HG02642 (cell line): Measurements from ENCODE around the gene POTEF.
"Not testable (repeated sequence)": the region's sequence is repeated elsewhere in the genome, so short reads cannot be mapped to it uniquely, and the experiment has no call there.

ENCODE experiments used
- ATAC-seq: cut with Tn5 transposase; IDR thresholded peaks from one replicate; pipeline ENCODE4 v1.9.1; 2021; ENCODE audit warnings: mild to moderate bottlenecking; ENCODE audit not compliant: unreplicated experiment, poor library complexity

POTEF gene

DNA sequence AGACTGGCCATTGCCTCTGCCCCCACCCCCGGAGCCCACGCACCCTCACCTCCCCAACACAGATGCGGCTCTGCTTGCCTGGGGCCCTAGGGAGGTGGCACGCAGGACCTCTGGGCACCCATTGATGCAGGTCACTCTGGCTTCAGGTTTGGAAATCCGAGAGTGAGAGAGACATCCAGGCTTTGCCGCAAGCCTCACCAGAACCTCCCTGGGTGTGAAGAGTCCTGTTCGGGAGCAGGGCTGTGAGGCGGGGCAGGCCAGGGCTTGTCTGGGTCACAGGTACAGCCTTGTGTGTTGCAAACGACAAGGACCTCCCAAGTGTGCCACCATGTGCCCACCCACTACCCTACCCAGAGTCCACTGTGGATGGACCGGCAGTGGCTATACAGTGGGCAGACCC is 7.5 kb upstream of the POTEF start:
- not testable (repeated sequence) for ATAC-seq

DNA sequence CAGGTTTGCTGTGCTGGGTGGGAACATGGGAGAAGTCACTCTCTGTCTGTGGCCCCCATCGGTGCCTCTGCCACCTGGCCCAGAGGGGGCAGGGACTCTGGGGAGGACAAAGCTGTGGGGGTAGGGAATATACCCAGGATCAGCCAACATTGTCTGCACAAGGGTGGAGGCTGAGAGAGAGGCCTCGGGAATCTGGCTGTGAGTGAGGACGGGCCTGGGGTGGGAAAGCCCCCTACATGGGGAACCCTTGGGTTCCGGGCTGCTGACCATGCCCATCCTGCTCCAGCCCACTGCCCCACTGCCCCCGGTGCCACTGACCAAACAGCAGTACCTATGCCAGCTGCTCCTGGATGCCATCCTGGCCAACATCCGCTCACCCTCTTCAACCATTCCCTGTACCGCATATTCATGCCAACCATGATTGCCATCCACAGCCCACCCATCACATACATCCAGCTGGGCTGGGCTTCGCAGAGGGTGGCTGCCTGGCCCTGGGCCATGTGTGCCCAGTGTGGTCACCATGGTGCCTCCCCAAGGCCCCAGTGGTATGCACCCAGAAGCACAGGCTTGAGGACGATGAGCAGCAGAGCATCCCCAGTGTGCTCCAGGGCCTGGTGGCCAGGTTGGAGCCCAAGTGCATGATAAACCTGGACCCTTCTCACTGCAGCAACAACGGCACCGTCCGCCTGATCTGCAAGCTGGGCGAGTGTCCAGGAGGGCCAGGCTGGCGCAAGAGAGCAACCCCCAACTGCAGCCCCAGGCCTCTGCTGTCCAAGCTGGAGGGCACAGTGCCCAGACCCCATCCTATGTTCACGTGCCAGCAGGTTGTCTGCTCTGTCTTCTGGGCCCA is 6.9 kb upstream of the POTEF start:
- ATAC-seq, result no peak

DNA sequence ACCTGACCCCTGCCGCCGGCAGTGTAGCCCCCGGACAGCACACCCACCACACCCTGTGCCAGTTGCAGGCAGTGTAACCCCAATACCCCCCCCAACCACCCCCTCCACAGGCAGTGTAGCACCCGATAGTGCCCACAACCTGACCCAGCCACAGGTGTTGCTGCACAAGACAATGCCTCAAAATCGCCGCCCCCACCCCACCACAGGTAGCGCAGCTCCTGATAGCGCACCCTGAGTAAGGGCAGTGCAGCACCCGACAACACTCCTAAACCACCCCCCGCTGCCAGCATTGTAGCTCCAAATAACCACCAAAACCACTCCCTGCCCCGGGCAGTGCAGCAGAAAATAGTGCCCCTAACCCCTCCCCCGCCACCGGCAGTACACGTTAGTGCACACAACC is 558 bp downstream of the POTEF start:
- not testable (repeated sequence) for ATAC-seq

DNA sequence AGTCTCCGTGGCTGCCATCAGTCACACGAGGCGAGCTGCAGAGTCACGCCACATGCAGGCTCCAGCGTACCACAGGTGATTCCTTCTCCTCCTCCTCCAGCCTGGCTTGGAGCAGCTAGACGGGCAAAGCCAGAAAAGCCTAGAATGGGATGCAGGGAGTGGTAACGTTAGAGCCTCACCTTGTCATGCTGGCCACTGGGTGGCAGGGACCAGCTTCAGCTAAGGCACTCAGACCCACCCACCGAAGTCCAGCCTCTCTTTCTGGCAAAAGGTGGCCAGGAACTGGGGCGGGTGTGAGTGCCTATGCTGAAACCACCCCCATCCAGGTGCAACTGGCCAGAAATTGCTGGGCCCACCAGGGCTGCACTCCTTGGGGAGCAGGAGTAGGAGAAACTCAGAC is 1.3 kb downstream of the POTEF start:
- not testable (repeated sequence) for ATAC-seq

DNA sequence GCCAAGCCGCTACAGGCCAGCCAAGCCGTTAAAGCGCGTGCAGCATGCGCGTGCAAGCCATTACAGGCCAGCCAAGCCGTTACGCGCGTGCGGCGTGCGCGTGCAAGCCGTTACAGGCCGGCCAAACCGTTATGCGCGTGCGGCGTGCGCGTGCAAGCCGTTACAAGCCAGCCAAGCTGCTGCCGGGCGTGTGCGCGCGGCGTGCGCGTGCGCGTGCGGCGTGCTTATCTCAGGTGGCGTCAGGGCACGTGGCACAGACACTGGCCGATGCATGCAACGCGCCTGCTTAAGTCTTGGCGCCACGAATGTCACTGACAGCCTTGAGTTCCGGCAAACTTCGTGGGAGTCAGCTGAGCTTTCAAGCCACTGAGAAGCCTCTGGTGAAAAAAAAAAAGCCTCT is 8.1 kb downstream of the POTEF start:
- ATAC-seq, result not testable (repeated sequence)

DNA sequence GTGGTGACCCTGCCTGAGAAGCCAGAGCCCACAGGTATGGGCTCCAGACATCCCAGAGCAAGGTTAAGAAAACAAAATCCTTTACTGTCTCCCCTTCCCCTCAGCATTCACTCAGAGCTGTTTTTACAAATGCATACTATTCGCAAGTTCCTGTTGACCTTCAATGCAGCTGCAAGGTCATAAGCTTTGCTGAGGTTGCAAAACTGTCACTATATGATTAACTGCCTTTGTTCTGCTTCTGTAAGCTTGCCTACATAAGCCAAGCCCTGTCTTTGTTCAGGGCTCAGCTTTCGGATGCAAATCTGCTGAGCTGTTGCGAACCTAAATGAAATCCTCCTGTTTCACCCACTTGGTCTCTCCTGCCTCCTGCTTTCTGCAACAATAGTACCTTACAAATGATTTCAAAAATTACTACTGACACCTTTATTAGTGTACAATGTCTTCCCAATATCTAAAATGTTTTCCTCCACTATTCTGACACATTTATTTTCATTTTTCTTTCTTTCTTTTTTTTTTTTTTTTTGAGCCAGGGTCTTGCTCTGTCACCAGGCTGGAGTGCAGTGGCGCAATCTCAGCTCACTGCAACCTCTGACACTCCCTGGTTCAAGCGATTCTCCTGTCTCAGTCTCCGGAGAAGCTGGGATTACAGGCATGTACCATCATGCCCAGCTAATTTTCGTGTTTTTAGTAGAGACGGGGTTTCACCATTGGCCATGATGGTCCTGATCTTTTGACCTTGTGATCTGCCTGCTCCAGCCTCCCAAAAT is 26.2 kb downstream of the POTEF start:
- ATAC-seq, result not testable (repeated sequence)

DNA sequence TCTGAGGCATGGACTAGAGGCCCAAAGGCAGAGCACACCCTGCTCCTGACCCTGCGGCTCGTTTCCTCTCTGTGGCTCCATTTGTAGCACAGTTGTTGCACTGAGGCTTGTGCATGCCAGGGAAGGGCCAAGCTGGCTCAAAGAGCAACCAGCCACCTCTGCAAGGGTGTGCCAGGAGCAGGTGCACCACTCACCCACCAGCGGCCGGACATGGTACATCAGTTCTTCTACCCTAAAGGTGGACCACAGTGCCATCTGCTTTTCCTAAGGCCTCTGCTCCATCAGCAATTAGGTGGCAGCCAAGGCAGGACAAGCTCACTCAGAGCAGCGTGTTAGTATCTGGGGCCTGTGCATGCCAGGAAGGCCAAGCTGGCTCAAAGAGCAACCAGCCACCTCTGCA is 66.4 kb downstream of the POTEF start:
- ATAC-seq, result not testable (repeated sequence)

DNA sequence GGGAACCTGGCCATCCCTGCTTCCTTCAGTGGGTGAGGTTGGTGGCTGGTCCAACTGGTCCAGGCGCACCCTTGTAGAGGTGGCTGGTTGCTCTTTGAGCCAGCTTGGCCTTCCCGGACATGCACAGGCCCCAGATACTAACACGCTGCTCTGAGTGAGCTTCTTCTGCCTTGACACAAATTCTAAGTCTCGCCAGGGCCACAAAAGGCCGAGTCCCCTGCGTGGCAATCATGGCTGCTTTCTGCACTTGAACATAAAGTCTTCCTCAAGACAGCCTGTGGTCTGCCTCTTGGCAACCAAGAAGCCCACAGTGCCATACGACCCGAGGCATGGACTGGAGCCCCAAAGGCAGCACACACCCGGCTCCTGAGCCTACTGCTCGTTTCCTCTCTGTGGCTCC is 69.0 kb downstream of the POTEF start:
- not testable (repeated sequence) for ATAC-seq

DNA sequence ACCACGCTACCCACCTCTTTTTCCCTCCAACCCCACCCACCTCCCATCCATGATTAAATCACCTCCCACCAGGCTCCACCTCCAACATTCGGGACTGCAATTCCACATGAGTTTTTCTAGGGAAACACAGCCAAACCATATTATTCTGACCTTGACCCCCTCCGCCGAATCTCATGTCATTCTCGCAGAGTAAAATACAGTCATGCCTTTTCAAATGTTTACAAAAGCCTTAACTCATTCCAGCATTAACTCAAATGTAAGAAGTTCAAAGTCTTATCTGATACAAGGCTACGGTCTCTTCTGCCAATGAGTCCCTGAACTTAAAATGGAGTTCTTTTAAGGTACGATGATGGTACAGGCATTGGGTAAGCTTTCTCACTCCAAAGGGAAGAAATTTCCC is 72.7 kb downstream of the POTEF start:
- not testable (repeated sequence) for ATAC-seq

DNA sequence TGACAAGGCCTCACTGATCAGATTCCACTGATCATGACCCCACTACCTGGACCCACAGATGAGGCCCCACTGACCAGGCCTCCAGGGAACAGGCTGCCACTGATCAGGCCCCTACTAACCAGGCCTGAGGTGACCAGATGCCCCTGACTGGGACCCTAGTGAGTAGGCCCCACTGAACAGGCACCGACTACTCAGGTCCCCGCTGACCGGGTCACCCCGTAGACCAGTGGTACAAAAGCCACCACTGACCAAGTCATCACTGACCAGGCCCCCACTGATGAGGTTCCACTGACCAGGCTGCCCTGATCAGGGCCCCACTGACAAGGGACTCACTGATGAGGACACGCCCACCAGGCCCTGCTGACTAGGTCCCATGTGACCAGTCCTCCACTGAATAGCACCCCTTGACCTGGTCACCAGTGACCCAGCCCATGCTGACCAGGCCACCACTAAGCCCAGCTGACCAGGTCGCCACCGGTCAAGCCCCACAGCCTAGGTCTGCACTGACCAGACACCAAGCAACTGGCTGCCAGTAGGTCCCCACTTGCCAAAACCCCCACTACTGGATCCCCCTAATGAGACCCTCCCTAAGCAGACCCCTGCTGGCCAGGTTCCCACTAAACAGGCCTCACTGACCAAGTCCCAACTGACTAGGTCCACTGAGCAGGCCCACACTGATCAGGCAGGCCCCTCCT is 75.7 kb downstream of the POTEF start:
- not testable (repeated sequence) for ATAC-seq

DNA sequence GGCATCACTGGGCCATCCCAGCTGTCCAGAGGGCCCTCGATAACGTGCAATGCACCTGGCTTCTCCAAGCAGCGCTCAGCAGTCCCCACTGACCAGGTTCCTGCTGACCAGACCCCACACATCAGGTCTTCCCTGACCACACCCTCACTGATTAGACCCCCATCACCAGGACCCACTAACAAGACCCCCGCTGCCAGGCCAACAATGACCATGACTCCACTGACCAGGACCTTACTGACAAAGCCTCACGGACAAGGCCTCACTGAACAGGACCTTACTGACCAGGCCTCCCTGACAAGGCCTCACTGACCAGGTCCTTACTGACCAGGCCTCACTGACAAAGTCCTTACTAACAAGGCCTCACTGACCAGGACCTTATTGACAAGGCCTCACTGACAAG is 76.6 kb downstream of the POTEF start:
- ATAC-seq, result not testable (repeated sequence)

DNA sequence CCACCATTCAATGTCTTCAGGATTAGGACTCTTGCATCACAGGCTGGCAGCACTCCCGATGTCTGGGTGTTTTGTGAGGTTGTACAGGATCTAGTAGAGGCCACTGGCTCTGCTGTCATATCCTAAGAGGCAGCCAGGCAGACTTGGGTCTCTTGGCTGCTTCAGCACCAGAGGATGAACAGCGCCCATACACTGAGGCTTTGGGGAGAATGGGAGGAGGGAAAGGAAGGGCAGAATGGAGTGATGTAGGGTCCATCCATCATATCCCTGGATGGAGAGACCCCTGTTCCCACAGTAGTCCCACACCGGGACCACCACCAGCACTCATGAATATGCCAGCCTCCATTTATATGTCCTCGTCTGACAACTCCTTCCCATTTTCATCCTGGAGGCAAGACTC is 80.6 kb downstream of the POTEF start:
- not testable (repeated sequence) for ATAC-seq

DNA sequence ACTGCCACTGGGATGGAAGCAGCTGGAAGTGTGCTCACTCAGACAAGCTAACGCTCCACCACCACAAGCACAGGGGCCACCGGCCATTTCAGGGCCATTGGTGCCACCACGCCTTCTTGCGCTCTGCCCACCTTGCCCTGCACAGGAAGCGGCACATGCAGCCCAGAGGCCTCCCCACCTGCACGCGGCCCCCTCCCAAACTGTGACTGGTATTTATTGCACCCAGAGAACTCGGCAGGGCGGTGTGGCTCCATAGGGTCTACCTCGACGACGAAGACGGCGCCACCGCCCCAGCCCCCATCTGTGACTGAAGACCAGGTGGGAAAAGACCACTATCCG is 90.8 kb downstream of the POTEF start:
- ATAC-seq, result not testable (repeated sequence)

DNA sequence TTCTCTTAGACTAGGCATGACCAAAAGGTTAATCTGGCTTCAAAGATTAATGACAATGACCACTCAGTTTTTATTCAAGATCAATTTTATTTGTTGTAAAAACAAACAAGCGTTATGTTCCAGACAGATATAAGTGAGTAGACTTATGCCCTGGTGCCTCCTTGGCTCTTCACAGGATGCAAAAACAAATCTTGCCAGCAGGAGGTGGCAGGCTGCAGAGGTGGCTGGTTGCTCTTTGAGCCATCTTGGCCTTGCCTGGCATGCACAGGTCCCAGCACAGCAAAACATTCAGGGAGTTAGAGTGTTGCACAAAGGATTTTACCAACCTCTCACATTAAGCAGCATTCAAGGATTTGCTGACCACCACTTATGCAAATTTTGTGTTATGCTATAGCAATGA is 103.1 kb downstream of the POTEF start:
- not testable (repeated sequence) for ATAC-seq
